H1 (cell line): ENCODE data around the gene TGFBR1. TPM values are rescaled to one million over a fixed set of nuclear protein-coding genes. Genes with fewer than 3 reads are reported as not detected.

Experiments used
- CTBP2 ChIP-seq: IDR thresholded peaks from 2 replicates; pipeline ENCODE4 v1.7.0; 2011; ENCODE audit warnings: borderline replicate concordance, mild to moderate bottlenecking, moderate library complexity, mixed read lengths, low read length; ENCODE audit not compliant: insufficient read depth, insufficient read length
- JUND ChIP-seq: IDR thresholded peaks from 2 replicates; pipeline ENCODE4 v1.6.1; 2011; ENCODE audit warnings: mild to moderate bottlenecking, improper control_type of control experiment, low read length
- SP4 ChIP-seq: IDR thresholded peaks from 2 replicates; pipeline ENCODE4 v1.6.1; 2012; ENCODE audit warnings: low read length, inconsistent platforms
- polyA plus RNA-seq, 7 experiments: library from polyadenylated mRNA; depleted of rRNA in 3 of 7; stranded (reverse) in 5 of 7; unstranded in 2 of 7; fragments of >200 nt in 5 of 7; fragments of 200-250 nt in 2 of 7; gene quantifications; 1 replicate in 5 of 7; 2 replicates in 1 of 7; 4 replicates in 1 of 7; pipeline versions ENCODE4 v1.2.1 to v1.2.3, GENCODE V29; 2011 to 2013; ENCODE audit warnings: missing spikeins in 2 of 7, mixed read lengths in 2 of 7
- total RNA-seq: library from RNA; stranded (reverse); fragmentation: NEBNext Ultra II Directional; extraction: Animal tissue kit (Norgen Biotek cat#: 25700); gene quantifications from 2 replicates; pipeline ENCODE4 v1.2.1, GENCODE V29; 2021

Gene TGFBR1
- total and polyA plus RNA-seq, 2 of the 8 experiments (the other 6 are each of a cell fraction or from before 2014, with no cell fraction given) = 16.8 to 52.4 TPM

DNA sequence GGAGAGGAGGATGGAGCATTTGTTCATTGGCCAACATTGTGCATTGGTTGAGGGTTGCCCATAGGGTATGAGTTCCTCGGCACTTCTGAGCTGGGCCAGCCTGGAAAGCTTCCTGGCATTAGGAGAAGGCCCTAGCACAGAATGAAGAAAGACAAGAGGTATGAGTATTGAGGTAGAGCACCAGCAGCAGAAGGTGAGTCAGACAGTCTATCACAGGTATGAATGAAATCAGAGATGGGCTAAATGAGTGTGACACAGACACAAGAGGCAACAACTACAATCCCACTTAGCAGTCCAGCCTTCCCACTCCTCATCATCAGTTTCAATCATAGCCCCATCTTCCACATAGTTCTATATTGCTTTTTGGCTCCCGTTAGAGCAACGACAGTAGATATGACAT is 25.4 kb upstream of the TGFBR1 start (continued):
- TF ChIP-seq SP4 (no peak), JUND (no peak), CTBP2 (no peak)
